ENCODE results near the gene MEIOSIN.
"Not testable (repeated sequence)": the region's sequence is repeated elsewhere in the genome, so short reads cannot be mapped to it uniquely, and the experiment has no call there.

The MEIOSIN gene, protein sequence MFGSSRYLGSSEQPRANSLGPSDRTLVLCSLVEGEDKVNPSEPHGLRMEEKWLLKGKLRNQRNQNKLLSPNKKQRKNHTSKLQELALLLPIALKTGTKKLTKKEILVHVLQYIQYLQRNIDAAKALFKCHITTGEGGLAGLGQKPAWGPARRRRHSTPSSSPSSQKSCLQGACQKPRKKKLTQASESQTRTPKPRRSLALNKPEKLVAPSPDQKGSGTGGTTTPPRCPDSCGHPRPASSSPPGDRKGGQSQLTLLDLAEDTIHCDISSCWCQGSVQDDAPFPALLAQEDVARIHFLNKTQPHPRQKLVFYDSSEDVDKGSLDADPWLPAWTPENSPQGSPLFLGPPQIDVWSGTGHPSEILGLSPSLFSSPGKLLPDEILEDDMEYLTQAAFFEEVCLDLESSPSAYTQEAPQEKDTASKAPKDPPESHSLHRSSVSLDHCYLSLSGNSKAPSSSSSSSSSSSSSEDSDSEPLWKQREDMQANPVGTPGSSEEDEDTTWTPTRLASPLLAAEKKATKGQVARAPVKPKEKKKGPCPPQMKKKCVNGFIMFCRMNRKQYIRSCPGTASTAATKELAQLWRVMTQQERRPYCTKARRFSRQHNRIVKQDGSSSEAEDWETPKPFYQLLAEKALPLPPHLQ

DNA sequence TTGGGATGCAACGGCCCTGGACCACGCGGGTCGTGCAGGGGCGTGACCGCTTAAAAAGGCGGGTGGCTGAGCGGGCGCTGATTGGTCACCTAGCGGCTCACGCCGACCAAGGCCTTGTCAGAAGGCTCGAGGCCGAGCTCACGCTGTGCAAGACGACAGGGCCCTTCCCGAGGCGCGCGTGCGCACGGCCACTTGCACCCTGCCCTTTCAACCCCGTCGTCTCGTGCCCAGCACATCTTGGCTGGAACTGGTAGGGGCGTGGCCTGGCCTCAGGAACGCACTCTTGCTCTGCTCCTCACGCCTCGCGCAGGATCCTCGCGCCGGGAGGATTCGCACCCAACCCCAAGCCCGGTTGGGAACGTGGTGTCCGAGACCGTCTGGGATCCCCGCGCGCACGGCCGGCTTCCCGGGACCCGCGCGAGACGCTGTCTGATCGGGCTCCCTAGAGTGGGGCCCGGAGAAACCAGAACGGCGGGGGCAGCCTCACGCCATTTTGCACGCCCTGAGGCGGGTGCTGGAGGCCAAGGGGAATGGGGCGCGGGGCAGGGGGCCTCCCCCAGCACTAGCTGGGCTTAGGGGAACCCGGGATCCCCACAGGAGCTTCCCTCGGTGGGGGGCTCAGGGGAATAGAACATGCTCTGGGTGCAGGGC is at the start of gene MEIOSIN:
Gene MEIOSIN (plus strand): TSS at position 280 of the 651 bp plus-strand sequence. CDS start 1,938 bp downstream, outside the sequence.
- no peak for DNase-seq

DNA sequence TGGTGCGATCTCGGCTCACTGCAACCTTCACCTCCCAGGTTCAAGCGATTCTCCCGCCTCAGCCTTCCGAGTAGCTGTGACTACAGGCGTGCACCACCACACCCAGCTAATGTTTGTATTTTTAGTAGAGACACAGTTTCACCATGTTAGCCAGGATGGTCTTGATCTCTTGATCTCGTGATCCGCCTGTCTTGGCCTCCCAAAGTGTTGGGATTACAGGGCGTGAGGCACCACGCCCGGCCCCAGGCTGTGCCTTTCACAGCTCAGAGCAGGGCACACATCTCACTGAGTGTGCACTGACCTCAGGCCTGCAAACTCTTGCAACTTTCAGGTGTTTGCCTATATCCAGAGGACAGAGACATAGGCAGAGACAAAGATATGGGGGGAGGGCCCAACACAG is 48.2 kb upstream of the MEIOSIN start:
- not testable (repeated sequence) for DNase-seq

DNA sequence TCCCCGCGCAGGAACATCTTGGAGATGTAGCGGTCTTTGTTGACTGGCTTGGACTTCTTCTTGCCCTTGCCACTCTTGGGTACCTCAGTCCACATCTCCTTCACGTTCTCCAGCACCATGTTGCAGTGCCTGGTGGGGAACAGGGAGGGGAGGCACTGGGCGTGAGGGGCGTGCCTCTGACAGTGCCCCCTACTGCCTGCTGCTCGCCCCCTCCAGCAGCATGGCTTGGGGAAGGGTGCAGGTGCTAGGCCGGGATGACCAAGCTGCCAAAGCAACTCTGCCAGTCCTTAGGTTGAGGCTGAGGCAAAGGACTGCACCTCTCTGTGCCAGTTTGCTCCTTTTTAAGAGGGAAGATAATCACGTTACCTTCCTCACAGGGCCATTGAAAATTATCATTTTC is 45.6 kb upstream of the MEIOSIN start:
- DNase-seq, result no peak

DNA sequence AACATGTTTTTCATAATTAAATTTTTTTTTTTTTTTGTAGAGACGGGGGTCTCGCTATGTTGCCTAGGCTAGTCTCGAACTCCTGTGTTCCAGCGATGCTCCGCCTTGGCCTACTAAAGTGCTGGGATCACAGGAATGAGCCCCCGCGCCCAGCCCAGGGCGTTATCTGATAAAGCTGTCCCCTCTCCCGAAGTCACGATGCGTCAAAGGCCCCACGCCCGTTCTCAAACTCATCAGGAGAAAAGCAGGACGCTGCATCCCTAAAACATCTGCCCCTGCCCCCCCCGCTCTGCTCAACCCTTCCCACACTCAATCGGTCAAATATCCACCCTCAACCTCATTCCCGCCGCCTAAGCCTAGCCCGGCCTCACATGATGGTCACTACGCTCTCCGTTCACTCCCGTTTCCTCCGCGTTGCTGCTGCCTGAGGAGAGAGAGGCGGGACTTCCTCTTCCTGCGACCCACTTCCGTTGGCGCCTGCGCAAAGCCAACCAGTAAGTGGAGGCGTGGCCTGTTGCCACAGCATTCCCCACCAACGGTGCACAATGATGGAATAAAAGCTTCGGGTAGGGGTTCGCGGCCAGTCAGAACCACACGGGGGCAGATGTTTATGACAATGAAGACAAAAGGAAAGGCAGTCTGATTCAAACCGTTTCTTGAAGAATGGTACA is 41.6 kb upstream of the MEIOSIN start, which contains the start of gene SNRPD2:
Gene SNRPD2 (minus strand): TSS at position 438 of the 671 bp plus-strand sequence. CDS start 65 bp downstream, at position 373.
- peak; percentile 90 for DNase-seq

DNA sequence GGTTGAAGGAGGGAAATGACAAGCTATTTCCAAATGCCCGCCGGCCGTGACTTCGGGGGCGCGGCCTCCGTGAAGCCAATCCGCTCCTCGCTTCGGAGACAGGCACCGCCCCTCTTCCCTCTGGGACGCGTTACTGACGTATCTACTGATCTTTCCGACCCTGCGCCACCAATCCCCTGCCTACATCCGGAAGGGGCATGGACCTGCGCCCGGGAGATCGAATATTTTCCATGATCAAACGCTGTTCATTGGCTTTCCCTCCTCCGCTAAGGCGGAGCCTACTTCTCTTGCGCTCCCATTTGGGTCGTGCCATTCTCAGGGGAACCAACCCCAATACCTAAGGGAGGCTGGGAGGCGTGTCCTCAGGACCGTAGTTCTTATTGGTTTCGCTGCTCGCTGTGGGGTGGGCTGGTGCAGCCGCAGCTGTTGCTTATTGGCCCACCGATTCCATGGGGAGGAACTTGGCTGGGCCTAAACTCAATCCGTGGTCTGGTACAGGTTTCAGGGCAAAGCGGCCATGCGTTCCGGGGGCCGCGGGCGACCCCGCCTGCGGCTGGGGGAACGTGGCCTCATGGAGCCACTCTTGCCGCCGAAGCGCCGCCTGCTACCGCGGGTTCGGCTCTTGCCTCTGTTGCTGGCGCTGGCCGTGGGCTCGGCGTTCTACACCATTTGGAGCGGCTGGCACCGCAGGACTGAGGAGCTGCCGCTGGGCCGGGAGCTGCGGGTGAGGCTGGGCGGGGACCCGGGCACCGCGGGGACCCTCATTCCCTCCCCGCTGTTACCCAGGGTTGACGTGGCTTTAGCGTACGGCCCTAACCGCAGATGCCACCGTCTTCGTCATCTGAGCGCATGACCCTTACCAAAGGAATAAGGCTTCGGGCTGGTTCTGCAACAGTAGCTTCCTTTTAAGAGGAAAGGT is 40.8 kb upstream of the MEIOSIN start, which contains the start of gene QPCTL:
Gene QPCTL (plus strand): TSS at position 480 of the 919 bp plus-strand sequence. CDS start 38 bp downstream, at position 518.
- DNase-seq, result peak; percentile 98

DNA sequence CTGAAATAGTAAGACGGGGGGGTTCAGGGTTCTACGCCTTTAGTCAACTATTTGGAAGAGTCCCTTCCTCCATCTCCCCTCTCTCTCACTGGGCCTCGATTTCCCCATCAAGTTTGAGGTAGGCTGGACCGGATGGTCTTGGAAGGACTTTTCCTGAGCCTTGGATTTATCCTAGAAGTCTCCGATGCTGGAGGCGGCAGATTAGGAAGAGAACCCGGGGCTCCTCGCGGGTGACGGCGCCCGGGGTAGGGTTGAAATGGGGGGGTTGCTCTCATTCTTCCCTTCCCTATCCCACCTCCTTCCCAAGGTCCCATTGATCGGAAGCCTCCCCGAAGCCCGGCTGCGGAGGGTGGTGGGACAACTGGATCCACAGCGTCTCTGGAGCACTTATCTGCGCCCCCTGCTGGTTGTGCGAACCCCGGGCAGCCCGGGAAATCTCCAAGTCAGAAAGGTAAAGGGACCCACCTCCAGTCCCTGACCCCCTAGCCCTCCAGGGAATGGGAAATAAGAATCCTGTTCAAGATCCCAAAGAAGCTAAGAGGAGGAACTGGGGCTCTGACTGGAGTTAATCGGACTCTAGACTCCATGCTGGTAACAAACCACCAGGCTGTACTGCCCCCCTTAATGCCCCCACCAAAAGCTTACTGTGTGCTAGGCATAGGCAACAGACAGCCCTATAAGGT is 40.0 kb upstream of the MEIOSIN start:
- DNase-seq, result peak; percentile 81

DNA sequence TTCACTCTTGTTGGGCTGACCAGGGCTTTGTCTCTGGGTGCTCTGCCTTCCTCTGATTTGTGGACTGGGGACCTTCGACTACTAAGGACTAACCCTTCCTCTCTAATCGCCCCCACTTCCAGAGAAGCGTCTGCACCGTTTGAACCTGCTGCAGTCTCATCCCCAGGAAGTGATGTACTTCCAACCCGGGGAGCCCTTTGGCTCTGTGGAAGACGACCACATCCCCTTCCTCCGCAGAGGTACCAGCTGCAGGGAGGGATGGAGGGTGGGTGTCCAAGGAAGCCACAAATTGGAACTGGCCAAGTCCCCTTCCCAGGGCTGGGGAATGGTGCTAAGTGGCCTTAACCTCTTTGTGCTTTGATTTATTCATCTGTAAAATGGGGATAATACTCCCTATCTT is 31.6 kb upstream of the MEIOSIN start:
- DNase-seq, result no peak

DNA sequence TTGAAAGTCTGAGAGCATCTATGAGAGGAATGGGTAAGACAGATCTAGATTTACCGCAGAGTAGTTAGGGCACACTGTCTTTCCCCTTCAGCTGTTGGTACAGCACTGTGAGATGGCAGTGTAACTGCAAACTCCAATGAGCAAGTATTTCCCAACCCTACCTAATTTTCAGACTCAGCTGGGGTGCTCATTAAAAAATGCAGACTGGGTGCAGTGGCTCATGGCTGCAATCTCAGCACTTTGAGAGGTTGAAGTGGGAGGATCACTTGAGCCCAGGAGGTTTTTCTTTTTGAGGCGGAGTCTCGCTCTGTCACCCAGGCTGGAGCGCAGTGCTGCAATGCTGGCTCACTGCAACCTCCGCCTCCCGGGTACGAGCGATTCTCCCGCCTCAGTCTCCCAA is 28.1 kb upstream of the MEIOSIN start:
- DNase-seq, result no peak

DNA sequence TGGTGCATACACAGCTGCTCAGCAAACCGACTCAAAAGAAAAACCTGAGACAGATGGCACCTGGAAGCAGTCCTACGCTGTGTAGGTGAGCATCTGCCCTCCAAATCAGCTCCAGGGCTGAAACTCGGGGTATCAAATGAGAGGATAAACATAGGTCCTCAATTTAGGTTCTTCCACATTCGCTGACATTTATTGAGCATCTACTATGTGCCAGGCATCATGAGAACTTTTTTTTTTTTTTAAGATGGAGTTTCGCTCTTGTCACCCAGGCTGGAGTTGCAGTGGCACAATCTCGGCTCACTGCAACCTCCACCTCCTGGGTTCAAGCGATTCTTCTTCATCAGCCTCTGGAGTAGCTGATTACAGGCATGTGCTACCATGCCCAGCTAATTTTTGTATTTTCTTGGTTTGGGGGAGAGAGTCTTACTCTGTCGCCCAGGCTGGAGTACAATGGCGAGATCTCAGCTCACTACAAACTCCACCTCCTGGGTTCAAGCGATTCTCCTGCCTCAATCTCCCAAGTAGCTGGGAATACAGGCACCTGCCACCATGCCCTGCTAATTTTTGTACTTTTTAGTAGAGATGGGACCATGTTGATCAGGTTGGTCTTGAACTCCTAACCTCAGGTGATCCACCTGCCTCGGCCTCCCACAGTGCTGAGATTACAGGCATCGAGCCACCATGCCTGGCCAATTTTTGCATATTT is 27.4 kb upstream of the MEIOSIN start:
- DNase-seq, result no peak

DNA sequence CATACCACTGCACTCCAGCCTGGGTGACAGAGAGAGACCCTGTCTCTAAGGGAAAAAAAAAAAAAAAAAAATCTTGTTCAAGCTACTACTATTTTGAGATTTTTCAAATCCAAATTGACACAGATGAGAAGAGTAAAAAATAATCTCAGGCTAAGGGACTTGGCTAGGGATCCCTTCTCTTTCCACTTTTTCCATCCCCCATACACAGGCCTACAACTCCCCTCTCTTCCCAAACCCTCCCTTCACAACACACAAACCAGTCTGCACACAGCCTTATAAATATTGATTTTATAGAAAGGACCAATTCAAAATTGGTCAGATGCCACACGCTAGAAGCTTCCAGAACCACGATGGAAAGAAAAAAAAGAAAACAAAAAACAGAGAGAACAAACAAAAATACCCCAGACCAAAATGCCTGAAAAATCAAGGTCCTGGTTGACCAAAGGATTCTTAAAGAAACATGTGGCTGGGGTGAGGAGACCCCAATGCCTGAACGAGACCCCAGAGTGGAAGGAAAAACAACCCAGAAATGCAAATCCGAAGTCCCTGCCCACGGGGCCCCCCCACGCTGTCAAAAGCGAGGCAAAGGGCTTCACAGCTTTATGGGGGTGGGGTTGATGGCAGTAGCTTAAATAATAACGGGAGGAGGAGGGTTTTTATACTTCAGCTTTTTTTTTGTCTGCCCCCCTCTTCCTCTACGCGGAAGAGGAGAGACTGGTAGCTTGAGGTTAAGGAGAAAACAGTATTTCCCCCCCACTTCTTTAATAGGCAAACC is 22.7 kb upstream of the MEIOSIN start:
- DNase-seq, result no peak

DNA sequence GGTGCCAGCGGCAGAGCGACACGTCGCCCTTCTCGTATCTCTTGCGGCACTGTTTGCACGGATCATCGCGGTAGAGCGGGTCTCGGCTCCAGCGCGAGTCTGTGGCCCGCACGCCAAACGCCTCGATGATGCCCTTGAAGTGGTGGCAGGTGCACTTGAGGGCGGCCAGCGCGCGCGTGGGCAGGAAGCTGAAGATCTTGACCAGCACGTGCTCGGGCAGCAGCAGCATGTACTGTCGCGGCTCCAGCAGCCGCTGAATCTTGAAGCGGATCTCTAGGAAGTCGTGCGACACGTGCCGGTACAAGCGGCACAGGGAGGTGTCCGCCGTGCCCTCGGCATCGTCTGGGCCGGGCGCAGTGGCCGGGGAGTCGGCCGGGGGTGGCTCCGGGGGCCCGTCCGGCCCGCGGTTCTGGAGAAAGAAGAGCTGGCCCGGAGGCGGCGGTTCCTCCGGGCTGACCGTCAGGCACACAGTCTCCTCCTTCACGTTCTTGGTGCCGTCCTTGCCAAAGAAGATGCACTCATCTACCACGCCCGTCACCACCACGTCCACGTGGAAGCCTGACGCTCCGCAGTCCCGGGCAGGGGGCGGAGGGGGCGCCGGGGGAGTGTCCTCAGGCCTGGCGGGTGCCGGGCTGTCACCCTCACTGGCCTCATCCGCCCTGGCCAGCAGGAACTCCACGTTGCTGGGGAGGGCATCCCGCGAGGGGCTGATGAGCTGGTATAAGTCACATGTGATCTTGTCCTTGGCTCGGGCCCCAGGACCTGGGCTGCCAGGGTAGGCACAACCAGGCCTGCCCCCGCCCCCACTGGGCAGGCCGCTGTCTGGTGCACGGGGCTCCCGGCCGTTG is 21.2 kb upstream of the MEIOSIN start:
- DNase-seq, result no peak

DNA sequence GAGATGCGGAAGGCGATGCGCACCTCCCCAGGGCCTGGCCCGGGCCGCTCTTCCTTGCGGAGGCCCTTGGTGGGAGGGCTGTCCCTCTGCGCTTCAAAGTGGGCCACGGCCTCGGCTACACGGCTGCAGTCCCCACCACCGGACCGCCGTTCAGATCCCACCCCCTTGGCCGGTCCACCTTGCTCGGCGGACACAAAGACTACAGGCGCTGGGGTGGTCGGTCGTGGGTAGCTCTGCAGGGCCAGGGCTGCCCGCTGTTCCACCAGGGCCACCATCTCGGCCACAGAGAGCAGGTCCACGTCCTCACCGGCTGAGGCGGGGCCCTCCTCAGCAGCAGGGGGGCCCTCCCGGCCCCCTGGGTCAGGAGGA is 20.6 kb upstream of the MEIOSIN start:
- no peak for DNase-seq

DNA sequence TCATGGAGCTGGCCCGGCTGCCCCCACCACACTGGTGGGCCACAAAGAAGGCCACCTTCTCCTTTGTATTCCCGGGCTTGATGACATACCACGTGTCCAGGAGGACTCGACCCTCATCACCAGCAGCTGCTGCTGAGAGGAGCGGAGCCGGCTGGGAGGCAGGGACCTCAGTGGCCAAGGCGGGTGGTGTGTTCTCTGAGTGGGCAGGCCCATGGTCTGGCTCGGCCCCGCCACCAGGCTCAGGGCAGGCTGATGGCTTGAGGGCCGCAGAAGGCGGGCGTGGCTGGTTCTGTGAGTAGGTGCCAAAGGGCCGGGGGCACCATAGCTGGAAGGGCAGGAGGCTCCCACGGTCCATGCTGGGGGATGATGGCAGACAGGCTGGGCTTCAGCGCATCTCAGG is 20.1 kb upstream of the MEIOSIN start:
- no peak for DNase-seq

DNA sequence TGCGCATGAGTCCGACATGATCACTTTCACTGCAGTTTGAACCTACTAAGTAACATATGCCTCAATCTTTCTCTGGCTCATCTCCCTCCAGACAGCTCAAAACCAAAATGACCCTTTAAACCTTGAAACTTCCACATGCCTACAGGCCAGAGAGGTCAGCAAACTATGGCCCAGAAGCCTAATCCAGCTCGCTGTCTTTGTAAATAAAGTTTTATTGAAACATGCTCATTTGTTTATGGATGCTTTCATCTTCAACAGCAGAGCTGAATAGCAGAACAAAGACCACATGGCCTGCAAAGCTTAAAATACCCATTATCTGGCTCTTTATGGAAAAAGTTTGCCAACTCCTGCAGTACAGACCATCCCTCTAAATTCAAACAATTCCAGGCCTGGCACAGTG is 18.1 kb upstream of the MEIOSIN start:
- DNase-seq, result no peak

DNA sequence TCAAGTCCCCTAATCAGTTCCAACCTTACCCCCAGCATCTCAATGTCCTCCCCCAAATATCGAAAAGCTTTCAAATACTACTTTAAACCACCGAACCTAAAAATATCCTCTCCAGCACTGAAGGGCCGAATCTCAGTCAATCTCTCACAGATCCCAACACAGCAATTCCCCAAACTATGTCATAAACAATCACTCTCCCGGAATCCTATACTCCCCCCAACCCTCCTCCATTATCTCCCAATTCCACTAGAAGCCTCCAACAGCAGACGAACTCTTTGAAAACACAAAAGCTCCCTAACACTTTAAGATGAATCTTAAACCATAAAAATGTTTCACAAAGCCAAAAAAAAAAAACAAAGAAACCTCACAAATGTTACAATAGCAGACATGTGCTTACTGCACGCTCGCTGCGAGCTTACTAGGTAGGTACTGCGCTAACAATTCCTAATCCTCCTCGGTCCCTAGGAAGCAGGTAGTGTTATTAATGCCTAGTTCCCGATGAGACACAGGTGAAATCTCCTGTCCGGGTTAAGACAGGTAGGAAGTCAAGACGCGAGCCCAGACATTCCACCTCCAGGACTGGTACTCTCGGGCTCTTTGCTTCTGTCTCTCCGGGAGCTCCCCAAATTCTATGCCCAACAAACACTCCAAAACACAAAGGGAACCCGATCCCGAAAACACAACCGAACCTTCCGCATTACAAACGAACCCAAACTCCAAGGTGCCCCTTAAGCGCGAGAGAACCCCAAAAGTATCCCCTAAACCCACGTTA is 16.7 kb upstream of the MEIOSIN start:
- DNase-seq, result no peak

DNA sequence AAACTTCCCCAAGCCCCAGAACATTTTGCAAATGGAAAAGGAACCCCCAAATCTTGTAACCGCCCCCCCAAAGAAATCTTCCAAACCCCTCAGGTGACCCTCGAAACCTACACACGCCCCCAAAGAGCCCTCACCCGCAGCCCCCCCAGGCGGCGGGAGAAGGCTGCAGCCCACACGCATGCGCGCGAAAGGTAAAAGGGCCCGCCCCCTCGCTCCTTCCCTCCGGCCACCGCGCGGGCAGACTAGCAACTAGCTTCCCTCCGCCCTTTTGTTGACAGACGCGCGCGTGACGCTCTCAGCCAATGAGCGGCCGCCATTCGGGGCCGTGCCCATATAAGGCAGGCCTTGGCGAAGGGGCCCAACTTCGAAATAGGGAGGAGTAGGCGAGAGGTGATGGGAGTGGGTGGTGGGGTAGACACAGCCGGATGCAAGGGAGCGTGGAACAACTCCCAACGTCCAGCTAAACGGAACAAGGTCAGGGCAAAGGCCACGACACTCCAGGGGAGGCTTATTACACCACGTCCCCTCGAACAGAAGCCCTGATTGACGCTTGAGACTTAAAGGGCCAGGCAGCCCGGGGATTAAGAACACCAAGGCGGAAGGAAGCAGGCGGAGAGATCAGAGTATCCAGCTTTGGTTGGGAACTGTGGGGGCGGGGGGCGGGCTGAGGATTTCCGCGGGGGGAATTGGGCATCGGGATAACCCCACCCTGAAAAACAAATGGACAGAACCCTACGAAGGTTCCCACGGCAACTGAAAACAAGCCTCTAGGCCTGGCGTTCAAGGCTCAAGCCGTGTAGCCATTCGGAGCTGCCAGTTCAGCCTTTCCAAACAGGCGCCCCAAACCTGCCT is 15.9 kb upstream of the MEIOSIN start:
- peak; percentile 96 for DNase-seq
